ENCODE results near the gene SBNO2.

Gene SBNO2

DNA sequence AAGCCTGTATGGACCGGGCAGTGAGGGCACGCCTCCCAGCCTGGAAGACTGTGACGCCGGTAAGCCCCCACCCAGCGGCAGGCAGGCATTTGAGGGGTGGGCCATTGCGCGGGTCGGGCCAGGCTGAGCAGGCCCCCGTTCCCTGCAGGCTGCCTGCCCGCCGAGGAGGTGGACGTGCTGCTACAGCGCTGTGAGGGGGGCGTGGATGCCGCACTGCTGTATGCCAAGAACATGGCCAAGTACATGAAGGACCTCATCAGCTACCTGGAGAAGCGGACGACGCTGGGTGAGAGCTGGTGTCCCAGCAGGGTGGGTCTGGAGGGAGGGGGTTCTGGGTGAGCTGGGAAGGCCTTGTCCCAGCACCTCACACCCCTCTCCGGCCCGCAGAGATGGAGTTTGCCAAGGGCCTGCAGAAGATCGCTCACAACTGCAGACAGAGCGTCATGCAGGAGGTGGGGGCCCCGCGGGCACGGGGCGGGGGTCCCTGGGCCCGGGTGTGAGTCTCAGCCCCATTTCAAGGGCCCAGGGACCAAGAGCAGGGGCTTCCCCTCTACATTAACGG, 100.0 kb downstream of the SBNO2 start:
- 0 out of 2 replicates have a peak, but pooled peaks cover 4% of the 10 kb centered on the region for H3K4me1 ChIP-seq

GRCh38 chr19:1073063-1073955, 100.8 kb downstream of the SBNO2 start:
- TF ChIP-seq, protein P1, sequence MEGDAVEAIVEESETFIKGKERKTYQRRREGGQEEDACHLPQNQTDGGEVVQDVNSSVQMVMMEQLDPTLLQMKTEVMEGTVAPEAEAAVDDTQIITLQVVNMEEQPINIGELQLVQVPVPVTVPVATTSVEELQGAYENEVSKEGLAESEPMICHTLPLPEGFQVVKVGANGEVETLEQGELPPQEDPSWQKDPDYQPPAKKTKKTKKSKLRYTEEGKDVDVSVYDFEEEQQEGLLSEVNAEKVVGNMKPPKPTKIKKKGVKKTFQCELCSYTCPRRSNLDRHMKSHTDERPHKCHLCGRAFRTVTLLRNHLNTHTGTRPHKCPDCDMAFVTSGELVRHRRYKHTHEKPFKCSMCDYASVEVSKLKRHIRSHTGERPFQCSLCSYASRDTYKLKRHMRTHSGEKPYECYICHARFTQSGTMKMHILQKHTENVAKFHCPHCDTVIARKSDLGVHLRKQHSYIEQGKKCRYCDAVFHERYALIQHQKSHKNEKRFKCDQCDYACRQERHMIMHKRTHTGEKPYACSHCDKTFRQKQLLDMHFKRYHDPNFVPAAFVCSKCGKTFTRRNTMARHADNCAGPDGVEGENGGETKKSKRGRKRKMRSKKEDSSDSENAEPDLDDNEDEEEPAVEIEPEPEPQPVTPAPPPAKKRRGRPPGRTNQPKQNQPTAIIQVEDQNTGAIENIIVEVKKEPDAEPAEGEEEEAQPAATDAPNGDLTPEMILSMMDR (IDR thresholded peaks at IDR 0.05; ENCODE audit: low read depth, low read length) = no peak
- H3K9me3 ChIP-seq = peaks cover 4% of the 10 kb centered on the region; the same call in 1 of the 2 replicates
- DNase-seq = peak; percentile 8
- H3K27me3 ChIP-seq = peaks cover 40% of the 10 kb centered on the region
- no peaks in the 10 kb centered on the region for H3K36me3 ChIP-seq
- H3K4me3 ChIP-seq (ENCODE audit: low read depth, low read length) = no peak overlapping the region
- 0 out of 2 replicates have a peak, but pooled peaks cover 4% of the 10 kb centered on the region for H3K4me1 ChIP-seq

More for the DNA sequence above, 100.0 kb downstream of the SBNO2 start:
- DNase-seq = peak; percentile 11
- Histone ChIP-seq H3K9me3 (peaks cover 4% of the 10 kb centered on the region; the same call in 1 of the 2 replicates), H3K27me3 (peaks cover 33% of the 10 kb centered on the region), H3K4me3 (ENCODE audit: low read depth, low read length) (peak overlapping the region; percentile 45), H3K36me3 (no peaks in the 10 kb centered on the region)
- TF ChIP-seq, protein P1 (IDR thresholded peaks at IDR 0.05; ENCODE audit: low read depth, low read length) = no peak

DNA sequence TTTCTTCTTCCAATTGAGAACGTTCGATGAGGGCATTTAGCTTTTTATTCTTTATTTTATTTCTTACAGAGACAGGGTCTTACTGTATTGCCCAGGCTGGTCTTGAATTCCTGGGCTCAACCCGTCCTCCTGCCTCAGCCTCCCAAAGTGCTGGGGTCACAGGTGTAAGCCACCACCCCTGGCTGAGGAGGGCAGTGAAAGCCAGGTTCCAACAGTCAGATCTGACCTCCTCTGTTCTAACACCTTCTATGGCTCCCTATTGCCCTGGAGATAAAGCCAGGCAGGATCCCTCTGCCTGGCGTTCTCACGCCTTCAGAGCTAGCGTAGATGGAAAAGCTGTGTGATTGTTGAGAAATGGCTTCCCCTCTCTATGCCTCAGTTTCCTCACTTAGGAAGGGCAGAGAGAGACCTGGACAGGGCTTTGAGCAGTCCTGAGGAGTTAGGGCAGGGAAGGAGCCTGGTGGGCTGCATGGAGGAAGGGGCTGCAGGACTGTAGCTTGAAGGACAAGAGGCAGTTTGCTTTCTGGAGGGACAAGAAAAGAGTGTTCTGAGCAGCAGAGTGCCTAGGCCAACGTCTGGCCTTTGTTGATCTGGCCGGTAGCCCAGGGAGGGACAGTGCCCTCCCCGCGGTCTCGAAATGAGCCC, 101.6 kb downstream of the SBNO2 start:
- Histone ChIP-seq H3K9me3 (peaks cover 4% of the 10 kb centered on the region; the same call in 1 of the 2 replicates), H3K4me3 (ENCODE audit: low read depth, low read length) (no peak overlapping the region), H3K36me3 (no peaks in the 10 kb centered on the region), H3K4me1 (0 out of 2 replicates have a peak, but pooled peaks cover 4% of the 10 kb centered on the region), H3K27me3 (peaks cover 46% of the 10 kb centered on the region)
- DNase-seq = no peak
- TF ChIP-seq, protein P1 (IDR thresholded peaks at IDR 0.05; ENCODE audit: low read depth, low read length) = no peak

GRCh38 chr19:1070931-1071791, 102.9 kb downstream of the SBNO2 start:
- Histone ChIP-seq H3K36me3 (no peaks in the 10 kb centered on the region), H3K4me3 (ENCODE audit: low read depth, low read length) (no peak overlapping the region), H3K4me1 (peaks cover 4% of the 10 kb centered on the region; the same call in 1 of the 2 replicates), H3K27me3 (peaks cover 59% of the 10 kb centered on the region), H3K9me3 (peaks cover 4% of the 10 kb centered on the region; the same call in 1 of the 2 replicates)
- no peak for DNase-seq
- TF ChIP-seq, protein P1 (IDR thresholded peaks at IDR 0.05; ENCODE audit: low read depth, low read length) = no peak

DNA sequence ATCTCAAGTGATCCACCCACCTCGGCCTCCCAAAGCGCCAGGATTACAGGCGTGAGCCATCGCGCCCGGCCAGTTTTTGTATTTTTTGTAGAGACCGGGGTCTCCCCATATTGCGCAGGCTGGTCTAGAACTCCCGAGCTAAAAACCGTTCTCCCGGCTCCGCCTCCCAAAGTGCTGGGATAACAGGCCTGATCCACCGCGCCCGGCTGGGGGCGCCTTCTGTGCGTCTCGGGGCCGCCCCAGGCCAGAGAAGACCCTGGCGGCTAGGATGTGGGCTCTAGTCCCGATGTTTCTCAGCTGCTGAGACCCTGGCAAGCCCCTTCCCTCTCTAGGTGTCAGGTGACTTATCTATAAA, 103.5 kb downstream of the SBNO2 start:
- H3K27me3 ChIP-seq = peaks cover 62% of the 10 kb centered on the region
- no peak overlapping the region for H3K4me3 ChIP-seq (ENCODE audit: low read depth, low read length)
- DNase-seq = no peak
- TF ChIP-seq, protein P1 (IDR thresholded peaks at IDR 0.05; ENCODE audit: low read depth, low read length) = no peak
- H3K4me1 ChIP-seq = peaks cover 4% of the 10 kb centered on the region; the same call in 1 of the 2 replicates
- H3K36me3 ChIP-seq = no peaks in the 10 kb centered on the region
- H3K9me3 ChIP-seq = peaks cover 4% of the 10 kb centered on the region; the same call in 1 of the 2 replicates

All from BE2C (cell line).